HepG2 (cell line): Measurements from ENCODE around the gene SIRT7. TPM values are rescaled to one million over a fixed set of nuclear protein-coding genes. Genes with fewer than 3 reads are reported as not detected.

Experiments
- BRF2 ChIP-seq: sonication (generic); formaldehyde crosslinking; IDR thresholded peaks from 2 replicates; pipeline ENCODE4 v1.8.1; 2022; ENCODE audit warnings: mild to moderate bottlenecking, missing genetic modification reagents
- CBX2 ChIP-seq, 2 experiments: fragments of 200-600 bp in 1 of 2; sonication (generic); formaldehyde crosslinking in 1 of 2; IDR thresholded peaks; 2 replicates each; pipeline versions ENCODE4 v1.7.0 to v1.8.1; 2018 to 2022; ENCODE audit warnings: low read depth in 2 of 2, low read length in 1 of 2, mild to moderate bottlenecking in 1 of 2, missing genetic modification reagents in 1 of 2
- HNF4A ChIP-seq: sonication (generic); formaldehyde crosslinking; IDR thresholded peaks from 2 replicates; pipeline ENCODE4 v1.4.0; 2020; ENCODE audit warnings: missing genetic modification reagents
- MTA3 ChIP-seq: sonication (generic); formaldehyde crosslinking; IDR thresholded peaks from 2 replicates; pipeline ENCODE4 v1.4.0; 2020; ENCODE audit warnings: missing genetic modification reagents
- NRL ChIP-seq: sonication (generic); formaldehyde crosslinking; IDR thresholded peaks from 2 replicates; pipeline ENCODE4 v1.5.0; 2020; ENCODE audit warnings: missing genetic modification reagents, mild to moderate bottlenecking, moderate library complexity, borderline replicate concordance
- PCBP1 ChIP-seq: fragments of 200-400 bp; formaldehyde crosslinking; IDR thresholded peaks from 2 replicates; pipeline ENCODE4 v1.6.1; 2017; ENCODE audit warnings: mild to moderate bottlenecking, low read depth, low read length, borderline replicate concordance
- TBP ChIP-seq: sonication (generic); formaldehyde crosslinking; IDR thresholded peaks from 2 replicates; pipeline ENCODE4 v1.5.0; 2020; ENCODE audit warnings: missing genetic modification reagents
- ZMYM4 ChIP-seq: sonication (generic); formaldehyde crosslinking; IDR thresholded peaks from 2 replicates; pipeline ENCODE4 v1.8.1; 2023; ENCODE audit warnings: mild to moderate bottlenecking, missing genetic modification reagents
- ZNF20 ChIP-seq: sonication (generic); formaldehyde crosslinking; IDR thresholded peaks from 2 replicates; pipeline ENCODE4 v1.4.0; 2020; ENCODE audit warnings: mild to moderate bottlenecking, moderate library complexity, missing genetic modification reagents
- ZNF274 ChIP-seq: sonication (generic); formaldehyde crosslinking; IDR thresholded peaks from 2 replicates; pipeline ENCODE4 v1.5.1; 2020; ENCODE audit warnings: mild to moderate bottlenecking, missing genetic modification reagents
- ZNF329 ChIP-seq: sonication (generic); formaldehyde crosslinking; IDR thresholded peaks from 2 replicates; pipeline ENCODE4 v1.9.0; 2021; ENCODE audit warnings: low read depth, mild to moderate bottlenecking, missing genetic modification reagents
- ZNF496 ChIP-seq: sonication (generic); formaldehyde crosslinking; IDR thresholded peaks from 2 replicates; pipeline ENCODE4 v1.8.1; 2023; ENCODE audit warnings: mild to moderate bottlenecking, moderate library complexity, missing genetic modification reagents; ENCODE audit not compliant: insufficient replicate concordance
- ZNF510 ChIP-seq: sonication (generic); formaldehyde crosslinking; IDR thresholded peaks from 2 replicates; pipeline ENCODE4 v1.4.0; 2020; ENCODE audit warnings: low read depth, mild to moderate bottlenecking, missing genetic modification reagents
- ZNF660 ChIP-seq: sonication (generic); formaldehyde crosslinking; IDR thresholded peaks from 2 replicates; pipeline ENCODE4 v1.5.1; 2020; ENCODE audit warnings: mild to moderate bottlenecking, low read depth, missing genetic modification reagents, borderline replicate concordance
- ZNF670 ChIP-seq: sonication (generic); formaldehyde crosslinking; IDR thresholded peaks from 2 replicates; pipeline ENCODE4 v1.8.0; 2022; ENCODE audit warnings: mild to moderate bottlenecking, missing genetic modification reagents, borderline replicate concordance
- ZNF775 ChIP-seq: sonication (generic); formaldehyde crosslinking; IDR thresholded peaks from 2 replicates; pipeline ENCODE4 v1.4.0; 2020; ENCODE audit warnings: missing genetic modification reagents, mild to moderate bottlenecking, moderate library complexity, borderline replicate concordance
- ZSCAN29 ChIP-seq: sonication (generic); formaldehyde crosslinking; conservative IDR thresholded peaks from 2 replicates; pipeline ENCODE4 v1.4.0; 2020; ENCODE audit warnings: mild to moderate bottlenecking, missing genetic modification reagents
- polyA plus RNA-seq, 8 experiments: library from polyadenylated mRNA; depleted of rRNA in 3 of 8; stranded (reverse) in 7 of 8; unstranded in 1 of 8; fragments of >200 nt; fragmentation: Illumina TruSeq in 4 of 8; extraction: Trizol in 4 of 8; gene quantifications; 2 replicates each; pipeline versions ENCODE4 v1.2.1 to v1.2.3, GENCODE V29; 2011 to 2016; ENCODE audit warnings: low read depth in 4 of 8, missing spikeins in 1 of 8, mixed read lengths in 1 of 8; ENCODE audit not compliant: insufficient read depth in 1 of 8
- total RNA-seq, 5 experiments: library from RNA; depleted of rRNA; stranded (reverse); fragments of >200 nt; fragmentation: Illumina TruSeq; extraction: Trizol; gene quantifications; 2 replicates each; pipeline ENCODE4 v1.2.3, GENCODE V29; 2016; ENCODE audit warnings: low read depth in 1 of 5
- TF ChIP-seq, protein P1 (sequence below): sonication (generic); formaldehyde crosslinking; IDR thresholded peaks from 2 replicates; pipeline ENCODE4 v1.4.0; 2020; ENCODE audit warnings: missing genetic modification reagents

The SIRT7 gene
- total and polyA plus RNA-seq, 2 of the 13 experiments (the other 11 are each of a cell fraction or from before 2014, with no cell fraction given): 8.3 to 24.8 TPM

GRCh38 chr17:81909966-81910839 is 7.8 kb downstream of the SIRT7 start (continued):
- TF ChIP-seq TBP (no peak), ZNF510 (CRISPR knock-in tag) (peak; percentile 84; the same call in 1 of the 2 replicates), CBX2 (IDR thresholded peaks at IDR 0.05; ENCODE audit: low read depth, low read length) (no peak), CBX2 (CRISPR knock-in tag; IDR thresholded peaks at IDR 0.05; ENCODE audit: low read depth) (no peak; the same call in 1 of the 2 replicates), ZNF496 (CRISPR knock-in tag) (no peak), MTA3 (CRISPR knock-in tag) (no peak), ZNF329 (CRISPR knock-in tag) (no peak), ZMYM4 (CRISPR knock-in tag) (peak; percentile 39), BRF2 (CRISPR knock-in tag) (peak; percentile 54), ZNF775 (CRISPR knock-in tag) (peak; percentile 30; the same call in 1 of the 2 replicates), ZNF660 (CRISPR knock-in tag) (no peak), PCBP1 (0 out of 2 replicates have a peak, but pooled peaks have one; percentile 50), ZNF20 (no peak), NRL (CRISPR knock-in tag) (peak; percentile 97), ZNF670 (CRISPR knock-in tag) (no peak), ZSCAN29 (0 out of 2 replicates have a peak, but pooled peaks have one; percentile 26), HNF4A (CRISPR knock-in tag) (peak; percentile 100), ZNF274 (CRISPR knock-in tag) (peak; percentile 91)
- TF ChIP-seq, protein P1, sequence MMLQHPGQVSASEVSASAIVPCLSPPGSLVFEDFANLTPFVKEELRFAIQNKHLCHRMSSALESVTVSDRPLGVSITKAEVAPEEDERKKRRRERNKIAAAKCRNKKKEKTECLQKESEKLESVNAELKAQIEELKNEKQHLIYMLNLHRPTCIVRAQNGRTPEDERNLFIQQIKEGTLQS (CRISPR knock-in tag): no peak
